Mesenchymal stem cell (in vitro differentiated cells and primary cell): ENCODE measurements around the gene ITGA4.

Experiments used
- DNase-seq: peaks from one replicate; pipeline ENCODE4 v3.0.0-alpha.2; 2013
- H2AFZ ChIP-seq: one replicate; pipeline ENCODE4 v1.6.1; 2013; ENCODE audit warnings: low read depth, mild to moderate bottlenecking, control low read depth, inconsistent platforms, low read length, moderate library complexity
- H2AK5ac ChIP-seq: 2 replicates; pipeline ENCODE4 v1.6.1; 2013; ENCODE audit warnings: low read length, moderate library complexity, mild to moderate bottlenecking, inconsistent platforms; ENCODE audit not compliant: severe bottlenecking
- H2BK120ac ChIP-seq: one replicate; pipeline ENCODE4 v1.6.1; 2013; ENCODE audit warnings: low read depth, mild to moderate bottlenecking, inconsistent platforms, low read length, moderate library complexity
- H2BK12ac ChIP-seq, 2 experiments: one replicate each; pipeline ENCODE4 v1.6.1; 2013; ENCODE audit warnings: inconsistent platforms in 2 of 2, low read length in 2 of 2, mild to moderate bottlenecking in 2 of 2, moderate library complexity in 2 of 2, control low read depth in 1 of 2
- H2BK15ac ChIP-seq: one replicate; pipeline ENCODE4 v1.6.1; 2013; ENCODE audit warnings: mild to moderate bottlenecking, low read depth, inconsistent platforms; ENCODE audit not compliant: poor library complexity, severe bottlenecking
- H2BK5ac ChIP-seq: 2 replicates; pipeline ENCODE4 v1.6.1; 2013; ENCODE audit warnings: low read depth, mild to moderate bottlenecking, low read length, control low read depth, inconsistent platforms; ENCODE audit not compliant: poor library complexity, severe bottlenecking
- H3K14ac ChIP-seq, 2 experiments: one replicate each; pipeline ENCODE4 v1.6.1; 2013; ENCODE audit warnings: inconsistent platforms in 2 of 2, low read length in 2 of 2, control low read depth in 1 of 2, mild to moderate bottlenecking in 1 of 2, moderate library complexity in 1 of 2
- H3K18ac ChIP-seq, 2 experiments: one replicate each; pipeline ENCODE4 v1.6.1; 2013; ENCODE audit warnings: inconsistent platforms in 2 of 2, low read length in 2 of 2, control low read depth in 1 of 2, low read depth in 1 of 2, mild to moderate bottlenecking in 1 of 2
- H3K23ac ChIP-seq, 2 experiments: one replicate each; pipeline ENCODE4 v1.6.1; 2013; ENCODE audit warnings: inconsistent platforms in 2 of 2, low read length in 2 of 2, mild to moderate bottlenecking in 2 of 2, moderate library complexity in 2 of 2, control low read depth in 1 of 2
- H3K27ac ChIP-seq: 2 replicates; pipeline ENCODE4 v1.5.1; 2013; ENCODE audit warnings: mild to moderate bottlenecking, moderate library complexity, low read length, control low read depth, inconsistent platforms; ENCODE audit not compliant: poor library complexity, severe bottlenecking
- H3K27me3 ChIP-seq, 2 experiments: 2 replicates each; pipeline versions ENCODE4 v1.6.1 to v1.7.0; 2013; ENCODE audit warnings: low read length in 2 of 2, mild to moderate bottlenecking in 2 of 2, moderate library complexity in 2 of 2, control low read depth in 1 of 2, inconsistent platforms in 1 of 2; ENCODE audit not compliant: control insufficient read depth in 1 of 2, insufficient read depth in 1 of 2
- H3K36me3 ChIP-seq, 2 experiments: 2 replicates each; pipeline versions ENCODE4 v1.6.1 to v1.7.0; 2013; ENCODE audit warnings: low read length in 2 of 2, control low read depth in 1 of 2, inconsistent platforms in 1 of 2, low read depth in 1 of 2, mild to moderate bottlenecking in 1 of 2; ENCODE audit not compliant: insufficient read depth in 2 of 2, control insufficient read depth in 1 of 2
- H3K4ac ChIP-seq, 2 experiments: one replicate each; pipeline ENCODE4 v1.6.1; 2013; ENCODE audit warnings: inconsistent platforms in 2 of 2, low read length in 2 of 2, mild to moderate bottlenecking in 2 of 2, moderate library complexity in 2 of 2, control low read depth in 1 of 2, low read depth in 1 of 2
- H3K4me1 ChIP-seq: 2 replicates; pipeline ENCODE4 v1.6.1; 2013; ENCODE audit warnings: low read depth, low read length, control low read depth; ENCODE audit not compliant: control insufficient read depth, insufficient read depth
- H3K4me2 ChIP-seq: 2 replicates; pipeline ENCODE4 v1.6.1; 2013; ENCODE audit warnings: low read length, mild to moderate bottlenecking, inconsistent platforms; ENCODE audit not compliant: poor library complexity, severe bottlenecking
- H3K4me3 ChIP-seq, 2 experiments: 2 replicates each; pipeline versions ENCODE4 v1.5.1 to v1.7.0; 2013; ENCODE audit warnings: low read length in 2 of 2, mild to moderate bottlenecking in 2 of 2, control low read depth in 1 of 2, low read depth in 1 of 2; ENCODE audit not compliant: insufficient read depth in 1 of 2
- H3K79me1 ChIP-seq: replicated peaks from 2 replicates; pipeline ENCODE4 v1.6.1; 2013; ENCODE audit warnings: mild to moderate bottlenecking, control low read depth, low read length, inconsistent platforms; ENCODE audit not compliant: poor library complexity, severe bottlenecking
- H3K9ac ChIP-seq: 2 replicates; pipeline ENCODE4 v1.7.0; 2013; ENCODE audit warnings: mild to moderate bottlenecking, low read length, moderate library complexity
- H3K9me3 ChIP-seq: 2 replicates; pipeline ENCODE4 v1.7.0; 2013; ENCODE audit warnings: mild to moderate bottlenecking, low read length; ENCODE audit not compliant: control insufficient read depth
- H4K8ac ChIP-seq: one replicate; pipeline ENCODE4 v1.6.1; 2013; ENCODE audit warnings: inconsistent platforms, mild to moderate bottlenecking, low read length, moderate library complexity
- H4K91ac ChIP-seq: one replicate; pipeline ENCODE4 v1.6.1; 2013; ENCODE audit warnings: mild to moderate bottlenecking, low read length, inconsistent platforms
- WGBS: methylation state at CpG from one replicate; pipeline ENCODE4 v1.1.7; 2013; ENCODE audit warnings: mixed read lengths; 5-methylcytosine and 5-hydroxymethylcytosine counted together

The ITGA4 gene

DNA sequence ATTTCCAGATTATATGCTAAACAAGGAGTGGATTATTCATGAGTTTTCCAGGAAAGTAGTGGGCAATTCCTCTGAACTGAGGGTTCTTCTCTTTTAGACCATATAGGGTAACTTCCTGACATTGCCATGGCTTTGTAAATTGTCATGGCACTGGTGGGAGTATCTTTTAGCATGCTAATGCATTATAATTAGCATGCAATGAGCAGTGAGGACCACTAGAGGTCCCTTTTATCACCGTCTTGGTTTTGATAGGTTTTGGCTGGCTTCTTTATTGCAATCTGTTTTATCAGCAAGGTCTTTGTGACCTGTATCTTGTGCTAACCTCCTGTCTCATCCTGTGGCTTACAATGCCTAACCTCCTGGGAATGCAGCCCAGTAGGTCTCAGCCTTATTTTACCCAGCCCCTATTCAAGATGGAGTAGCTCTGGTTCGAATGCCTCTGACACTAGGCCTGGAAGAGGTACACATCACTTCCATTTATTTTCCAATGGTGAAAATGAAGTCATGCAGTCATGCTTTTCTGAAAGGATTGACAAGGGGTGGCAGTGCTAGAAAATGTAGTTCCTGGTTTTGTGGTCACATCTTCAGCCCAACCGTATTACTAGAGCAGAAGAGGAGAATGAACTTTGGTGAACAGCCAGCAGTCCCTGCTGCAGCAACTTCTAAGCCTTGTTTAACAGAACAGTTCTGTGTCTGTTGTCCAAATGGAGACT, 26.6 kb upstream of the ITGA4 start:
- Histone ChIP-seq H2AFZ (no peak overlapping the region), H3K36me3 (no peaks in the 10 kb centered on the region), H2BK5ac (no peak overlapping the region), H3K18ac (no peak overlapping the region), H3K4me1 (no peaks in the 10 kb centered on the region), H3K27ac (no peak overlapping the region), H4K8ac (no peak overlapping the region), H3K23ac (no peak overlapping the region), H3K27me3 (no peaks in the 10 kb centered on the region), H3K9me3 (no peaks in the 10 kb centered on the region), H3K4me2 (no peak overlapping the region), H2AK5ac (no peak overlapping the region), H2BK15ac (no peak overlapping the region), H3K14ac (no peak overlapping the region), H2BK120ac (no peak overlapping the region), H4K91ac (no peak overlapping the region), H3K79me1 (no peaks in the 10 kb centered on the region), H3K4me3 (no peak overlapping the region), H3K4ac (no peak overlapping the region), H2BK12ac (no peak overlapping the region), H3K9ac (no peak overlapping the region)
- WGBS: 96% methylated on average over 3 of the region's 3 CpGs
- DNase-seq: peak; percentile 12

DNA sequence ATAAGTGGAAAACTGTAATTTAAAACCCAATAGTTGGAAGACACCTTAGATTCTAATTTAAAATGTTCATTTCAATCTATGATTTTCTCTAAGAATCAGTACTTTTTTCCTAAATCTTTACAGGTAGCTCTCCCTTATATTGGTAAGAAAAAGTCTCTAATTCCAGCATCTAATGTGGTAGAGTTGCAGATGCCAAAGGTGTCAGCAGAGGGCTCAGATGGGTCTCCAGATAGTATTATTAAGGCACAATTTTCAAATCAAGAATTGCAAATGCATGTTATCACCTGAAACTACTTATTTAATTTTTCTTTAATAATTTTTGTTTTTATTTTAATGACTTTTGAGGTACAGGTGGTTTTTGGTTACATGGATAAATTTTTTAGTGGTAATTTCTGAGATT, 25.5 kb upstream of the ITGA4 start:
- no peak overlapping the region for H3K18ac ChIP-seq
- H3K36me3 ChIP-seq: no peaks in the 10 kb centered on the region
- no peak overlapping the region for H4K8ac ChIP-seq
- no peak overlapping the region for H2BK5ac ChIP-seq
- no peak overlapping the region for H3K4me2 ChIP-seq
- no peak overlapping the region for H2BK12ac ChIP-seq
- H3K4ac ChIP-seq: no peak overlapping the region
- H3K27ac ChIP-seq: no peak overlapping the region
- H3K4me1 ChIP-seq: no peaks in the 10 kb centered on the region
- no peak for DNase-seq
- no peak overlapping the region for H2AFZ ChIP-seq
- H3K9me3 ChIP-seq: no peaks in the 10 kb centered on the region
- no peak overlapping the region for H3K4me3 ChIP-seq
- no peak overlapping the region for H2BK15ac ChIP-seq
- H3K27me3 ChIP-seq: no peaks in the 10 kb centered on the region
- no peak overlapping the region for H3K23ac ChIP-seq
- H2BK120ac ChIP-seq: no peak overlapping the region
- H3K79me1 ChIP-seq: no peaks in the 10 kb centered on the region
- H3K14ac ChIP-seq: no peak overlapping the region
- H2AK5ac ChIP-seq: no peak overlapping the region
- no peak overlapping the region for H4K91ac ChIP-seq
- no peak overlapping the region for H3K9ac ChIP-seq

DNA sequence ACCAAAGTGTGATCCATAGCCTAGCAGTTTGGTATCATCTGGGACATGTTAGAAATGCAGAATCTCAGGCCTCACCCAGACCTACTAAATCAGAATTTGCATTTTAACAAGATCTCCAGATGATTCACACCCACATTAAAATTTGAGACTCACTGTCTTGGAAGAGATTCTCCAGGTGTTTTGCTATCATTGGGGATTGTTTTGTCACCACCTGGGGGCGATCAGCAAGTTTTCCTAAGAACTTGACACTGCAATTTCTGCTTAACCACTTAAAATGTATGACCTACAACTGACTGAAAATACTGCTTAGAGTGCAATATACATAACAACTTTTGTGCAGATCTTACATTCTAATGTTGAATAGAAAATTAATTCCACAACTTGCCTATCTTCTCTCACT, 18.9 kb upstream of the ITGA4 start:
- DNase-seq: no peak
- no peak overlapping the region for H2BK12ac ChIP-seq
- no peak overlapping the region for H3K27ac ChIP-seq
- H3K4me1 ChIP-seq: no peaks in the 10 kb centered on the region
- H3K36me3 ChIP-seq: no peaks in the 10 kb centered on the region
- 0% methylated on average over 1 of the region's 1 CpG for WGBS
- H2BK15ac ChIP-seq: no peak overlapping the region
- no peak overlapping the region for H3K9ac ChIP-seq
- no peaks in the 10 kb centered on the region for H3K79me1 ChIP-seq
- no peak overlapping the region for H4K91ac ChIP-seq
- H2AFZ ChIP-seq: no peak overlapping the region
- H2AK5ac ChIP-seq: no peak overlapping the region
- no peak overlapping the region for H3K4ac ChIP-seq
- no peak overlapping the region for H3K23ac ChIP-seq
- no peak overlapping the region for H4K8ac ChIP-seq
- H2BK120ac ChIP-seq: no peak overlapping the region
- H3K18ac ChIP-seq: no peak overlapping the region
- no peaks in the 10 kb centered on the region for H3K27me3 ChIP-seq
- H3K4me3 ChIP-seq: no peak overlapping the region
- no peaks in the 10 kb centered on the region for H3K9me3 ChIP-seq
- H2BK5ac ChIP-seq: no peak overlapping the region
- H3K4me2 ChIP-seq: no peak overlapping the region
- no peak overlapping the region for H3K14ac ChIP-seq

DNA sequence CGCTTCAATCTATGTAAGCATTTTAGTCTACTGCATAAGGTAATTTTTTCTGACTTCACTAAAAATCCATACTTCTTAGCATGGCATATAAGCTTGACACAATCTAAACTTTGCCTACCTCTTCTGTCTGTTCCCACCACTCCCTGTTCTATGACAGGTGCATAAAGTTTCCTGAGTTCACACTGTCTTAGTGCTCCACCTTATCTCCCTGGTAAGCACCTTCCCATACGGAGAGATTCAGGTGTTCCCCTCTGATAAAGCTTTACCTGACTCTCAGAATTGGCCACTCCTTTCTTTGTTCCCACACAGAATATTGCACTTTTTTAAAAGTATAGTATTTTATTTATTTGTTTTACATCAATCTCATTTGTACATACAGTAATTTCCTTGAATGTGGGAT, 16.8 kb upstream of the ITGA4 start:
- H3K27ac ChIP-seq: no peak overlapping the region
- 93% methylated on average over 1 of the region's 2 CpGs for WGBS

More for the DNA sequence above, 16.8 kb upstream of the ITGA4 start:
- Histone ChIP-seq H3K9me3 (no peaks in the 10 kb centered on the region), H3K27me3 (no peaks in the 10 kb centered on the region), H2BK5ac (no peak overlapping the region), H3K4me2 (no peak overlapping the region), H4K91ac (no peak overlapping the region), H3K18ac (no peak overlapping the region), H2BK12ac (no peak overlapping the region), H2AFZ (no peak overlapping the region), H3K79me1 (no peaks in the 10 kb centered on the region), H2BK15ac (no peak overlapping the region), H3K4me1 (no peaks in the 10 kb centered on the region), H4K8ac (no peak overlapping the region), H2AK5ac (no peak overlapping the region), H3K4ac (no peak overlapping the region), H3K14ac (no peak overlapping the region), H3K9ac (no peak overlapping the region), H3K23ac (no peak overlapping the region), H3K36me3 (no peaks in the 10 kb centered on the region), H2BK120ac (no peak overlapping the region), H3K4me3 (no peak overlapping the region)
- no peak for DNase-seq
